ENCODE data around the gene TRAPPC3L.

TRAPPC3L gene

DNA sequence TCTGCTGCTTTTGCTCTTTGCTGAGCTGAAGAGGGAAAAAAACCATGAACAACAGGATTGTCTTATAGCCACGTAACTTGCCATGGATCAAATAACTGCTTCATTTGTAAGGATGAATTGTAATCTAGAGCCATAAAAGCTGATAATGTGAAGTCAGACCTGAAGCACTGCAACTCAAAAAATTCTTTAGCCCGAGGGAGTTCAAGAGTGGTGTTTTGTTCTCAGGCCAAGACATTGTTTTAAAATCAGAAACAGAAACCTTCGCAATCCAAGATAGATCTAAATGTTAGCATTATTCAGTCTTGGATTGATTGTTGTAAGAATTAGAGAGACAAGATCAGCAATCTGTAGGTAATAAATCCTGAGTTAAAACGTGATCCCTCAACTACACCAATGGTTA is at the start of gene TRAPPC3L:
TSS of gene TRAPPC3L (minus strand) at position 34 of the 400 bp plus-strand sequence. CDS start 170 bp downstream, outside the sequence.
- H3K27ac ChIP-seq (ENCODE audit: low read length) = no peak within 1 kb of the TSS
- H3K4me1 ChIP-seq (ENCODE audit: control insufficient read depth, insufficient read depth, low read length) = no peaks in the 10 kb centered on the region
- no peaks in the 10 kb centered on the region for H3K9me3 ChIP-seq (ENCODE audit: control insufficient read depth in 2 of 2, low read length in 2 of 2)
- no peak within 1 kb of the TSS for H3K9ac ChIP-seq (ENCODE audit: low read length in 2 of 2)
- no peak within 1 kb of the TSS for H3K4me3 ChIP-seq (ENCODE audit: low read length in 2 of 2)
- no peaks in the 10 kb centered on the region for H3K36me3 ChIP-seq (ENCODE audit: control insufficient read depth in 2 of 2, insufficient read depth in 2 of 2, low read length in 2 of 2)
- no peaks in the 10 kb centered on the region for H3K27me3 ChIP-seq (ENCODE audit: control insufficient read depth in 1 of 2, insufficient read depth in 2 of 2, low read length in 2 of 2)

DNA sequence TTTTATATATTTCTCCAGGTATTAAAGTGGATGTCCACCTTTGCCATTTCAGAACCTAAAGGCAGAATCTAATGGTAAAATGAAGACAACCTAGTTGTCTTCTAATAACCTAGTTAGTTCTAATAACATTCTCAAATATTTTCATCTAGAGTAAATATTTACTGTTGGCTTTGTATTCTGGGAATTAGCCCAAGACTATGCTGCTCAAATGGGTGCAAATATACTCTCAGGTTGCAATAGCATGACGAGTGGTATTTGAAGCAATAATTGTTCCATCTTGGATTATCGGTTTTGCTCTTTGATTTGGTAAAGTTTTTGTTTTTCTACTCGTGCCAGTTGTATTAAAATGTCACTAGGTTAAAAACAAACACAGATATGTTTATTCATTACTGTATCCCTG is 49.8 kb upstream of the TRAPPC3L start:
- Histone ChIP-seq H3K9me3 (ENCODE audit: control insufficient read depth in 2 of 2, low read length in 2 of 2) (no peaks in the 10 kb centered on the region), H3K27ac (ENCODE audit: low read length) (no peak overlapping the region), H3K27me3 (ENCODE audit: control insufficient read depth in 1 of 2, insufficient read depth in 2 of 2, low read length in 2 of 2) (no peaks in the 10 kb centered on the region), H3K36me3 (ENCODE audit: control insufficient read depth in 2 of 2, insufficient read depth in 2 of 2, low read length in 2 of 2) (peaks cover 20 to 30% of the 10 kb centered on the region in 2 donors), H3K4me3 (ENCODE audit: low read length in 2 of 2) (no peak overlapping the region), H3K4me1 (ENCODE audit: control insufficient read depth, insufficient read depth, low read length) (no peaks in the 10 kb centered on the region), H3K9ac (ENCODE audit: low read length in 2 of 2) (no peak overlapping the region)

DNA sequence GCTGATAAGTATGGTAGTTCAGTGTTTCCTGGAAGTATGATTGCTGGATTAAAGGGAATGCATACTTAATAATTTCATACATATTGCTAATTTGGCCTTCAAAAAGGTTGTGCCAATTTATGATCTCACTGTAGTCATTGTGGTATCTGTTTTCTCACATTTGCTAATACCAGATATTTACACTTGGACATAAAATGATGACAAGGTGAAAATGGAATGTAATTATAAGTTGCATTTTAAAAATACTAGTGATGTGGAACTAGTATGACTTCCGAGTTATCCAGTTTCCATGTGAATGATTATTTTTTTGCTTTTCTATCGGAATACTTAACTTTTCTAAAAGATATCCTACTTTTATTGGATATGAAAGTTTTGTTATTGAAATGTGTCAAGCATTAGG is 41.3 kb upstream of the TRAPPC3L start:
- Histone ChIP-seq H3K4me1 (ENCODE audit: control insufficient read depth, insufficient read depth, low read length) (no peaks in the 10 kb centered on the region), H3K9ac (ENCODE audit: low read length in 2 of 2) (no peak overlapping the region), H3K27me3 (ENCODE audit: control insufficient read depth in 1 of 2, insufficient read depth in 2 of 2, low read length in 2 of 2) (no peaks in the 10 kb centered on the region), H3K9me3 (ENCODE audit: control insufficient read depth in 2 of 2, low read length in 2 of 2) (no peaks in the 10 kb centered on the region), H3K27ac (ENCODE audit: low read length) (no peak overlapping the region), H3K36me3 (ENCODE audit: control insufficient read depth in 2 of 2, insufficient read depth in 2 of 2, low read length in 2 of 2) (peaks cover 16 to 26% of the 10 kb centered on the region in 2 donors), H3K4me3 (ENCODE audit: low read length in 2 of 2) (no peak overlapping the region)

DNA sequence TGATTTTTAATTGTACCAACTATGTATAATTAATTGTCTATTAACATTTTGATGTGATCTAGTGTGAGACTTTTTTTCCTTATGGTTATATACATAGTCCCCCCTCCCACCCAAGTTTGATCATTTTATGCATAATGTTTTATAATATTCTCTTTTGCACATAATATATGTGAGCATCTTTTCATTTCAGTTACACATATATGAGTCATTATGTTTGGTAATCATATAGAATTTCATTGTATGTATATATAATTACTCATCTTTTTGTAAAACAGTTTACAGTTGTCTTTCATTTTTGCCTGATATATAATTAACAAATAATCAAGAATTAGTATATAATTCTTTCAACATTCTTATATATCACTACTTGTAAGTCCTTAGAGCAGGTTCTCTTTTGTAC is 40.8 kb upstream of the TRAPPC3L start:
- H3K36me3 ChIP-seq (ENCODE audit: control insufficient read depth in 2 of 2, insufficient read depth in 2 of 2, low read length in 2 of 2) = peaks cover 12 to 21% of the 10 kb centered on the region in 2 donors
- no peak overlapping the region for H3K9ac ChIP-seq (ENCODE audit: low read length in 2 of 2)
- H3K27me3 ChIP-seq (ENCODE audit: control insufficient read depth in 1 of 2, insufficient read depth in 2 of 2, low read length in 2 of 2) = no peaks in the 10 kb centered on the region
- no peak overlapping the region for H3K4me3 ChIP-seq (ENCODE audit: low read length in 2 of 2)
- H3K27ac ChIP-seq (ENCODE audit: low read length) = no peak overlapping the region
- H3K4me1 ChIP-seq (ENCODE audit: control insufficient read depth, insufficient read depth, low read length) = no peaks in the 10 kb centered on the region
- no peaks in the 10 kb centered on the region for H3K9me3 ChIP-seq (ENCODE audit: control insufficient read depth in 2 of 2, low read length in 2 of 2)

DNA sequence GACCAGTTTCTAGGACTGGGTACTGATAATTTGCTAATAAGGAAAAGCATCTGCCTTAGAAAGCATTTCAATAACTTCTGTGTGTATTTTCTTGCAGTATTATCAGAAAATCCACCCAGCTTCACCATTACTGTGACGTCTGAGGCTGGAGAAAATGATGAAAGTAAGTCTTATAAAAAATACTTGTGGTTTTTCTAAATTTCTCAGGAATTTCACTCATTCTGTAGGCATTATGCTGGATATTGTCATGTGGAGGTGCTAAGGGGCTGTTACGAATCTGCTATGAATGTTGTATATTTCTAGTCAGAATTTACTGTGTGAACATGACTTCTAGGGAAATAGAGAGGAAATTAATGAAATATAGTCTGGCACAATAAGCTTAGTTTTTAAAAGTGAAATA is 34.7 kb upstream of the TRAPPC3L start:
- Histone ChIP-seq H3K27ac (ENCODE audit: low read length) (no peak overlapping the region), H3K27me3 (ENCODE audit: control insufficient read depth in 1 of 2, insufficient read depth in 2 of 2, low read length in 2 of 2) (no peaks in the 10 kb centered on the region), H3K4me1 (ENCODE audit: control insufficient read depth, insufficient read depth, low read length) (no peaks in the 10 kb centered on the region), H3K9ac (ENCODE audit: low read length in 2 of 2) (no peak overlapping the region), H3K4me3 (ENCODE audit: low read length in 2 of 2) (no peak overlapping the region), H3K36me3 (ENCODE audit: control insufficient read depth in 2 of 2, insufficient read depth in 2 of 2, low read length in 2 of 2) (peaks cover 2 to 18% of the 10 kb centered on the region in 2 donors), H3K9me3 (ENCODE audit: control insufficient read depth in 2 of 2, low read length in 2 of 2) (no peaks in the 10 kb centered on the region)

DNA sequence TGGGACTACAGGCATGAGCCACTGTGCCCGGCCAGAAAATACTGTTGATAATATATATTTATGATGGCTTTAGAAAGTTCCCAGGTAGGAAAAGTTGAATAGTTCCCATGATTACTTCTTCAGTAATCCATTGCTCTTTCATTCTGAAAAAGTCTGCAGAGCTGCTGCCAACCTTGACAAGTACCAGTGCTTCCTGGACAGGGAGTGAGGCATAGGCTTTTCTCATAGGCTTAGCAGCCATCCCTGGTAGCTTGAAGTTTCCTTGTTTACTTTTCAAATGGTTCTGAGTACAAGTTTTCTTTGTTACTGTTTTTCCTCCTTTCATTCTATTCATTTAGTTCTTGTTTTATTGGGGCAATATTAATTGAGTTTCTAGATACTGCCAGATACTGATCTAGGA is 33.7 kb upstream of the TRAPPC3L start:
- Histone ChIP-seq H3K4me3 (ENCODE audit: low read length in 2 of 2) (no peak overlapping the region), H3K9me3 (ENCODE audit: control insufficient read depth in 2 of 2, low read length in 2 of 2) (no peaks in the 10 kb centered on the region), H3K27ac (ENCODE audit: low read length) (no peak overlapping the region), H3K9ac (ENCODE audit: low read length in 2 of 2) (no peak overlapping the region), H3K27me3 (ENCODE audit: control insufficient read depth in 1 of 2, insufficient read depth in 2 of 2, low read length in 2 of 2) (no peaks in the 10 kb centered on the region), H3K4me1 (ENCODE audit: control insufficient read depth, insufficient read depth, low read length) (no peaks in the 10 kb centered on the region), H3K36me3 (ENCODE audit: control insufficient read depth in 2 of 2, insufficient read depth in 2 of 2, low read length in 2 of 2) (peaks cover 2 to 18% of the 10 kb centered on the region in 2 donors)

DNA sequence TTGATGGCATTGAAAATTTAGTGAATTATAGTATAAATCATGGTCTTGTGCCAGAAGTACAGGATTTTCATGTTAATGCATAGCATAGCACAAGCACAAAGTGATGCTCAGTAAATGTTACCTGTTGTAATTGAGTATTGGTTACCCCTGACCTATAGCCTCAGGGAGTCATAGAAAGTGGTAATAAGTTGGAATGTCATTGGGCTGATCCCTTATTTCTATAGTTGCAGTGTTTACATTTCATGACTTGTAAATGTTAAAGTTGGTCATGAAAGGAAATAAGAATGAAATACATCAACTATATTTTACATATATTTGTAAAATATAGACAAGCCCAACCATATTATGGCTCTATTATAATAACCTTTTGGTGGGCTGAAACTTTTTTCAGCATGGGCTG is 32.9 kb upstream of the TRAPPC3L start:
- H3K4me1 ChIP-seq (ENCODE audit: control insufficient read depth, insufficient read depth, low read length) = no peaks in the 10 kb centered on the region
- no peak overlapping the region for H3K4me3 ChIP-seq (ENCODE audit: low read length in 2 of 2)
- peaks cover 0 to 18% of the 10 kb centered on the region in 2 donors for H3K36me3 ChIP-seq (ENCODE audit: control insufficient read depth in 2 of 2, insufficient read depth in 2 of 2, low read length in 2 of 2)
- H3K9ac ChIP-seq (ENCODE audit: low read length in 2 of 2) = no peak overlapping the region
- no peaks in the 10 kb centered on the region for H3K9me3 ChIP-seq (ENCODE audit: control insufficient read depth in 2 of 2, low read length in 2 of 2)
- no peak overlapping the region for H3K27ac ChIP-seq (ENCODE audit: low read length)
- no peaks in the 10 kb centered on the region for H3K27me3 ChIP-seq (ENCODE audit: control insufficient read depth in 1 of 2, insufficient read depth in 2 of 2, low read length in 2 of 2)

DNA sequence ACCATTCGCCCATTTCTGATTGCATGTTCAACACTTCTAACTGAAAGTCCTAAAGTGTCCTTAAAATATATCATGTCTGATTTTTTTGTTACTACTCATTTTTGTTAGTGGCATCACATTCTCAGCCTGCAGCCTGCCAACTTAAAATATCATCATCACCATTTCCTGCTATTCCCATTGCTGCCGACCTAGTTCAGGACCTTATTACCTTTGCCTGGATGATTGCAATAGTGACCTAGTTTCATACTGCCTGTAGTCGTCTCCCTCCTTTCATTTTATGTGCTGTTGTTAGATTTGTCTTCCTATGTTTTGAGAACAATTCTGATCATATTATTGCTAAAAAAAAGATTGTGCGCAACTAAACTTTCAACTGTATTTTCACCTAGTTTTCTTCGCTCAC is 32.0 kb upstream of the TRAPPC3L start:
- H3K4me1 ChIP-seq (ENCODE audit: control insufficient read depth, insufficient read depth, low read length) = peaks cover 4% of the 10 kb centered on the region
- no peak overlapping the region for H3K9ac ChIP-seq (ENCODE audit: low read length in 2 of 2)
- H3K36me3 ChIP-seq (ENCODE audit: control insufficient read depth in 2 of 2, insufficient read depth in 2 of 2, low read length in 2 of 2) = peaks cover 0 to 15% of the 10 kb centered on the region in 2 donors
- no peaks in the 10 kb centered on the region for H3K9me3 ChIP-seq (ENCODE audit: control insufficient read depth in 2 of 2, low read length in 2 of 2)
- H3K27me3 ChIP-seq (ENCODE audit: control insufficient read depth in 1 of 2, insufficient read depth in 2 of 2, low read length in 2 of 2) = no peaks in the 10 kb centered on the region
- no peak overlapping the region for H3K27ac ChIP-seq (ENCODE audit: low read length)
- H3K4me3 ChIP-seq (ENCODE audit: low read length in 2 of 2) = no peak overlapping the region

DNA sequence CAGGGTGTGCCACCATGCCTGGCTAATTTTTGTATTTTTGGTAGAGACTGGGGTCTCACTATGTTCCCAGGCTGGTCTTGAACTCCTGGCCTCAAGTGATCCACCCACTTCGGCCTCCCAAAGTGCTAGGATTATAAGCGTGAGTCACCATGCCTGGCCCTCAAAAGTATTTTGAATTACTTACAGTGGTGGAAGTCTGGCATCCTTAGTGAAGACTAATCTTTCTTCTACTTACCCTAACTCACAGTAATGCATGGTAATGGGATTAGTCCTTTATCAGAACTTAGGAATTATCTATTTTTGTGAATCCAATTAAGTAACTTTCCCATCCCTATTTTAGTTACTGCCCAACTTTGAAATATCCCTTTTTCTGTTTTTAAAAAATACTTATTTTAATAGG is 29.7 kb upstream of the TRAPPC3L start:
- H3K4me1 ChIP-seq (ENCODE audit: control insufficient read depth, insufficient read depth, low read length) = peaks cover 6% of the 10 kb centered on the region
- no peak overlapping the region for H3K4me3 ChIP-seq (ENCODE audit: low read length in 2 of 2)
- peaks cover 0 to 15% of the 10 kb centered on the region in 2 donors for H3K36me3 ChIP-seq (ENCODE audit: control insufficient read depth in 2 of 2, insufficient read depth in 2 of 2, low read length in 2 of 2)
- no peak overlapping the region for H3K9ac ChIP-seq (ENCODE audit: low read length in 2 of 2)
- H3K27ac ChIP-seq (ENCODE audit: low read length) = no peak overlapping the region
- H3K9me3 ChIP-seq (ENCODE audit: control insufficient read depth in 2 of 2, low read length in 2 of 2) = no peaks in the 10 kb centered on the region
- H3K27me3 ChIP-seq (ENCODE audit: control insufficient read depth in 1 of 2, insufficient read depth in 2 of 2, low read length in 2 of 2) = no peaks in the 10 kb centered on the region

DNA sequence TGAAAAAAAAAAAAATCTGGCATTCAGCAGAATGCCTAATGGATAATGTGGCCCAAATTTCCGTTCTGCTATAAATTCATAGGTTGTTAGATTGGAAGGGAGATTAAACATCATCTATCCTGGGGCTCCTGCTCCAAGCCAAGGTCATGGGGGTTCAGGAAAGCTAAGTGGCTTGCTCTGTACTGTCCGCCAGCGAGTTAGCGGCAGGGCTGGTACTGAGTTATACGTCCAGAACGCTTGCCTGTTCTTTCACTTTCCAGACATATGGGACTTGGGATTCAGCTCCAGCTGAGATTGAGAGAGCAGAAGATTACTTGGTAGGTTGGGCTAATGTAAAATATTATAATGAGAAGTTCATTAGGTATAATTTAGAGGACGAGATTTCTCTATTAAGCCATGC is 26.7 kb upstream of the TRAPPC3L start:
- Histone ChIP-seq H3K27ac (ENCODE audit: low read length) (peak overlapping the region; percentile 92), H3K9me3 (ENCODE audit: control insufficient read depth in 2 of 2, low read length in 2 of 2) (no peaks in the 10 kb centered on the region), H3K4me1 (ENCODE audit: control insufficient read depth, insufficient read depth, low read length) (peaks cover 9% of the 10 kb centered on the region), H3K9ac (ENCODE audit: low read length in 2 of 2) (peak overlapping the region; percentile 93 to 98), H3K4me3 (ENCODE audit: low read length in 2 of 2) (peak overlapping the region; percentile 92 to 96), H3K36me3 (ENCODE audit: control insufficient read depth in 2 of 2, insufficient read depth in 2 of 2, low read length in 2 of 2) (peaks cover 0 to 14% of the 10 kb centered on the region in 2 donors), H3K27me3 (ENCODE audit: control insufficient read depth in 1 of 2, insufficient read depth in 2 of 2, low read length in 2 of 2) (no peaks in the 10 kb centered on the region)

DNA sequence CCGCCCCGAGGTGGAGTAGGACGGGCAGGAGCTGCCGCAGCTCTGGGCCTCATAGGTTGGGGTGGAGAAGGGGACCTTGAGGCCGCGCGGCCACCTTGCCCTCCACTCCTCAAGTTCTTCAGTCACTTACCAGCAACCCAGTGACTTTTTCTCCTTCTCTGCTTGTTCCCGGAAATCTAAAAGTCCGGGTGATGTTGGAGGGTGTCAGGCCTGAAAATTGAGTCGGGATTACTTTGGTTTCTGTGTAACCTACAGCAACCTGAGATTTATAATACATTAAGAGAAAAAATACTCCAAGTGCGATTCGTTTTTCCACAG is 26.2 kb upstream of the TRAPPC3L start:
- H3K27me3 ChIP-seq (ENCODE audit: control insufficient read depth in 1 of 2, insufficient read depth in 2 of 2, low read length in 2 of 2) = no peaks in the 10 kb centered on the region
- H3K27ac ChIP-seq (ENCODE audit: low read length) = peak overlapping the region; percentile 92

More for the DNA sequence above, 26.2 kb upstream of the TRAPPC3L start:
- peak overlapping the region; percentile 92 to 96 for H3K4me3 ChIP-seq (ENCODE audit: low read length in 2 of 2)
- no peaks in the 10 kb centered on the region for H3K9me3 ChIP-seq (ENCODE audit: control insufficient read depth in 2 of 2, low read length in 2 of 2)
- H3K36me3 ChIP-seq (ENCODE audit: control insufficient read depth in 2 of 2, insufficient read depth in 2 of 2, low read length in 2 of 2) = peaks cover 0 to 9% of the 10 kb centered on the region in 2 donors
- peaks cover 9% of the 10 kb centered on the region for H3K4me1 ChIP-seq (ENCODE audit: control insufficient read depth, insufficient read depth, low read length)
- peak overlapping the region; percentile 93 to 98 for H3K9ac ChIP-seq (ENCODE audit: low read length in 2 of 2)

Measured in stomach smooth muscle (tissue), 2 donors.